HG03520 (cell line): ENCODE results near the gene ANO3.

Experiments
- ATAC-seq: cut with Tn5 transposase; IDR thresholded peaks from one replicate; pipeline ENCODE4 v1.9.1; 2021; ENCODE audit warnings: mild to moderate bottlenecking, moderate library complexity; ENCODE audit not compliant: unreplicated experiment

ANO3 gene

GRCh38 chr11:26353010-26353409, 21.1 kb downstream of the ANO3 start:
- ATAC-seq = no peak

GRCh38 chr11:26359055-26359454, 27.1 kb downstream of the ANO3 start:
- ATAC-seq = no peak

- no peak for ATAC-seq
These were observed 33.4 kb downstream of the ANO3 start for GRCh38 chr11:26365284-26365683.

GRCh38 chr11:26377619-26378018, 45.7 kb downstream of the ANO3 start:
- no peak for ATAC-seq

GRCh38 chr11:26399336-26399735, 67.4 kb downstream of the ANO3 start:
- ATAC-seq = no peak

GRCh38 chr11:26410706-26411366, 78.9 kb downstream of the ANO3 start:
- ATAC-seq = no peak

GRCh38 chr11:26412955-26413354, 81.0 kb downstream of the ANO3 start:
- ATAC-seq = no peak

GRCh38 chr11:26418386-26418912, 86.5 kb downstream of the ANO3 start:
- ATAC-seq = no peak

GRCh38 chr11:26420331-26420730, 88.4 kb downstream of the ANO3 start:
- ATAC-seq = no peak

- no peak for ATAC-seq
These were observed 92.3 kb downstream of the ANO3 start for GRCh38 chr11:26424255-26424654.

- ATAC-seq = no peak
These were observed 107.9 kb downstream of the ANO3 start for GRCh38 chr11:26439854-26440253.

GRCh38 chr11:26442131-26442530, 110.2 kb downstream of the ANO3 start:
- ATAC-seq = no peak

- no peak for ATAC-seq
These were observed 111.7 kb downstream of the ANO3 start for GRCh38 chr11:26443617-26444016.

- no peak for ATAC-seq
These were observed 125.7 kb downstream of the ANO3 start for GRCh38 chr11:26457636-26458035.

GRCh38 chr11:26465274-26465673, 133.3 kb downstream of the ANO3 start:
- no peak for ATAC-seq

GRCh38 chr11:26467506-26467905, 135.6 kb downstream of the ANO3 start:
- no peak for ATAC-seq

- ATAC-seq = no peak
These were observed 139.1 kb downstream of the ANO3 start for GRCh38 chr11:26470992-26471391.

GRCh38 chr11:26473216-26474194, 141.6 kb downstream of the ANO3 start:
- no peak for ATAC-seq

- no peak for ATAC-seq
These were observed 142.5 kb downstream of the ANO3 start for GRCh38 chr11:26474401-26474800.

GRCh38 chr11:26477396-26477795, 145.5 kb downstream of the ANO3 start:
- ATAC-seq = no peak

GRCh38 chr11:26478710-26479109, 146.8 kb downstream of the ANO3 start:
- no peak for ATAC-seq

GRCh38 chr11:26480041-26480440, 148.1 kb downstream of the ANO3 start:
- ATAC-seq = no peak
